Ishikawa (cell line): ENCODE results near the gene SLC39A6.

ENCODE experiments used
- CEBPB ChIP-seq: IDR thresholded peaks from 2 replicates; pipeline ENCODE4 v1.6.1; 2012
- CREB1 ChIP-seq: IDR thresholded peaks from 2 replicates; pipeline ENCODE4 v1.6.1; 2012; ENCODE audit warnings: low read depth
- EGR1 ChIP-seq: IDR thresholded peaks from 2 replicates; pipeline ENCODE4 v1.6.1; 2012
- EP300 ChIP-seq: IDR thresholded peaks from 2 replicates; pipeline ENCODE4 v1.6.1; 2012; ENCODE audit warnings: borderline replicate concordance
- FOXM1 ChIP-seq: IDR thresholded peaks from 2 replicates; pipeline ENCODE4 v1.6.1; 2012; ENCODE audit warnings: low read depth, borderline replicate concordance
- NFIC ChIP-seq: IDR thresholded peaks from 2 replicates; pipeline ENCODE4 v1.6.1; 2012
- RAD21 ChIP-seq: IDR thresholded peaks from 2 replicates; pipeline ENCODE4 v1.6.1; 2012; ENCODE audit warnings: low read depth
- TAF1 ChIP-seq: IDR thresholded peaks from 2 replicates; pipeline ENCODE4 v1.6.1; 2012; ENCODE audit warnings: low read depth, mild to moderate bottlenecking
- TCF12 ChIP-seq: IDR thresholded peaks from 2 replicates; pipeline ENCODE4 v1.6.1; 2012; ENCODE audit warnings: low read depth
- TEAD4 ChIP-seq: IDR thresholded peaks from 2 replicates; pipeline ENCODE4 v1.6.1; 2012
- YY1 ChIP-seq: IDR thresholded peaks from 2 replicates; pipeline ENCODE4 v1.6.1; 2012; ENCODE audit warnings: low read depth
- ZBTB7A ChIP-seq: IDR thresholded peaks from 2 replicates; pipeline ENCODE4 v1.6.1; 2012; ENCODE audit warnings: low read depth
- TF ChIP-seq, protein P1 (sequence below): IDR thresholded peaks from 2 replicates; pipeline ENCODE4 v1.6.1; 2012; ENCODE audit warnings: low read depth, mild to moderate bottlenecking
- TF ChIP-seq, protein P2 (sequence below): IDR thresholded peaks from 2 replicates; pipeline ENCODE4 v1.6.1; 2012
- TF ChIP-seq, protein P3 (sequence below): IDR thresholded peaks from 2 replicates; pipeline ENCODE4 v1.6.1; 2012

The SLC39A6 gene

DNA sequence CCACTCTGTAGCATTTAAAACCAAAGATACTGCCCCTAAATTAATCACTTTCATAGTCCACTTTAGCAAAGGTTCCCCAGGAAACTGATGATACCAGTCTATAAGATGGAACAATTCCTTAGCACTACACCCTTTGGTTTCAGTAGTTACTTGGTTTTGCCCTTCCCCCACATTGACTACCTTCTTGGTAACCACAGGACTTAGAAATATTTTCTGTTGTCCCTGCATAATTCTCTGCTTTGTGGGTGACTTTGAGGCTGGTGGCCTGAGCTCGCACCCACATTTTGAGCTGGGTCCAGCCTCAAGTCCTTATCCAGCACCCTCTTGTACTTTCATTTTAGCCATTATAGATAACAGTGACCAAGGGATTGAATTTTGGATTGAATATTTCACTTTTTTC lies 23.6 kb upstream of the SLC39A6 start:
- TF ChIP-seq YY1 (no peak), EGR1 (no peak), TCF12 (no peak), ZBTB7A (no peak), CREB1 (no peak), TAF1 (no peak), CEBPB (no peak), TEAD4 (no peak), RAD21 (no peak), FOXM1 (no peak), EP300 (no peak)
- TF ChIP-seq, protein P1, sequence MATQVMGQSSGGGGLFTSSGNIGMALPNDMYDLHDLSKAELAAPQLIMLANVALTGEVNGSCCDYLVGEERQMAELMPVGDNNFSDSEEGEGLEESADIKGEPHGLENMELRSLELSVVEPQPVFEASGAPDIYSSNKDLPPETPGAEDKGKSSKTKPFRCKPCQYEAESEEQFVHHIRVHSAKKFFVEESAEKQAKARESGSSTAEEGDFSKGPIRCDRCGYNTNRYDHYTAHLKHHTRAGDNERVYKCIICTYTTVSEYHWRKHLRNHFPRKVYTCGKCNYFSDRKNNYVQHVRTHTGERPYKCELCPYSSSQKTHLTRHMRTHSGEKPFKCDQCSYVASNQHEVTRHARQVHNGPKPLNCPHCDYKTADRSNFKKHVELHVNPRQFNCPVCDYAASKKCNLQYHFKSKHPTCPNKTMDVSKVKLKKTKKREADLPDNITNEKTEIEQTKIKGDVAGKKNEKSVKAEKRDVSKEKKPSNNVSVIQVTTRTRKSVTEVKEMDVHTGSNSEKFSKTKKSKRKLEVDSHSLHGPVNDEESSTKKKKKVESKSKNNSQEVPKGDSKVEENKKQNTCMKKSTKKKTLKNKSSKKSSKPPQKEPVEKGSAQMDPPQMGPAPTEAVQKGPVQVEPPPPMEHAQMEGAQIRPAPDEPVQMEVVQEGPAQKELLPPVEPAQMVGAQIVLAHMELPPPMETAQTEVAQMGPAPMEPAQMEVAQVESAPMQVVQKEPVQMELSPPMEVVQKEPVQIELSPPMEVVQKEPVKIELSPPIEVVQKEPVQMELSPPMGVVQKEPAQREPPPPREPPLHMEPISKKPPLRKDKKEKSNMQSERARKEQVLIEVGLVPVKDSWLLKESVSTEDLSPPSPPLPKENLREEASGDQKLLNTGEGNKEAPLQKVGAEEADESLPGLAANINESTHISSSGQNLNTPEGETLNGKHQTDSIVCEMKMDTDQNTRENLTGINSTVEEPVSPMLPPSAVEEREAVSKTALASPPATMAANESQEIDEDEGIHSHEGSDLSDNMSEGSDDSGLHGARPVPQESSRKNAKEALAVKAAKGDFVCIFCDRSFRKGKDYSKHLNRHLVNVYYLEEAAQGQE, result no peak
- TF ChIP-seq, protein P2, sequence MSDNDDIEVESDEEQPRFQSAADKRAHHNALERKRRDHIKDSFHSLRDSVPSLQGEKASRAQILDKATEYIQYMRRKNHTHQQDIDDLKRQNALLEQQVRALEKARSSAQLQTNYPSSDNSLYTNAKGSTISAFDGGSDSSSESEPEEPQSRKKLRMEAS, result no peak
- TF ChIP-seq, protein P3, sequence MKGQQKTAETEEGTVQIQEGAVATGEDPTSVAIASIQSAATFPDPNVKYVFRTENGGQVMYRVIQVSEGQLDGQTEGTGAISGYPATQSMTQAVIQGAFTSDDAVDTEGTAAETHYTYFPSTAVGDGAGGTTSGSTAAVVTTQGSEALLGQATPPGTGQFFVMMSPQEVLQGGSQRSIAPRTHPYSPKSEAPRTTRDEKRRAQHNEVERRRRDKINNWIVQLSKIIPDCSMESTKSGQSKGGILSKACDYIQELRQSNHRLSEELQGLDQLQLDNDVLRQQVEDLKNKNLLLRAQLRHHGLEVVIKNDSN, result no peak

DNA sequence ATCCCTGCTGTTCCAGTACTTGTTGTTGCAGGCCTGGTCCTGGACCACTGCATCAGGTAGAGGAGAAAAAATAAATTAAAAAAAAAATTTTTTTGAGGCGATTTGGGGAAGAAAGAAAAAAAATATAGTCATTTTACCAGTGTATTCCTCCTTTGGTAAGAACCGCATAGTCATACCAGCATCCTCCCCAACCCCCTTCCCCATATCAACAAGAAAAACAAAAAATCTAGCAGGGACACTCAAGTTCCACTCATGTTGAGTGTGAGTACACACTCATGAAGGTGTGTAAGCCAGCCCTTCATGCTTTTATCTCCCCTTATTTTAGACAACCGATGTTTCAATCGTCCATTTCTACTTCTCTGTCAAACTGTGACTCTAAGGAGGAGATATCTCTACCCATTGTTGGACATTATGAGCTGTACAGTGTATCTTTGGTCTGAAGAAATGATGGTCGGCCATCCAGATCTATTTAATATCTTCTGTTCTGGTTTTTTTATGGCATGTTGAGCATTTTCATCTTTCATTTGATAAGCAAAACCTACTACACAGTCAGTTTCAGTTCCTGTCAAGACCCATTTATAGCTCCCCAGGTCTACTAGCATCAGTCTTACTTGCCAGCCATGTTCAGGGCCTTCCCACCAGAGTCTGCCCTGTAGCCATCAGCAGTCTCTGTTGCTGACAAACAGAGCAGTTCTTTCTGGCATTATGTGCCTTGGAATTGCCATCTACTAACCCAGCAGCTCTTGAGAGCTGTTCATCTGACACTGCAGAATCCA lies 20.6 kb upstream of the SLC39A6 start:
- TF ChIP-seq TEAD4 (no peak), EP300 (no peak), FOXM1 (no peak), CREB1 (no peak), NFIC (no peak), RAD21 (no peak), EGR1 (no peak), TAF1 (no peak), ZBTB7A (no peak), CEBPB (no peak), TCF12 (no peak), YY1 (no peak)
- TF ChIP-seq, protein P2, result no peak
- TF ChIP-seq, protein P1, result no peak
- TF ChIP-seq, protein P3, result no peak

DNA sequence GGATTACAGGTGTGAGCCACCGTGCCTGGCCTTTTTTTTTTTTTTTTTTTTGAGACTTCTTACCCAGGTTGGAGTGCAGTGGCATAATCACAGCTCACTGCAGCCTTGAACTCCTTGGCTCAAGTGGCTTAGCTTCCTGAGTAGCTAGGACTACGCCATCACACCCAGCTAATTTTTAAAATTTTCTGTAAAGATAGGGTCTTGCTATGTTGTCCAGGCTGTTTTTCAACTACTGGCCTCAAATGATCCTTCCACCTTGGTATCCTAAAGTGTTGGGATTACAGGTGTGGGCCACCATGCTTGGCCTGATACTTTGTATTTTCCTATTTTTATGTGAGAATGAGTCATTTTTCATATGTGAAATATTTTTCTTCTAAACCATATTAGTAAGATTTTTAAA lies 14.3 kb upstream of the SLC39A6 start:
- no peak for TF ChIP-seq TEAD4
- TF ChIP-seq NFIC, result no peak
- no peak for TF ChIP-seq EGR1
- no peak for TF ChIP-seq YY1
- TF ChIP-seq EP300, result no peak
- TF ChIP-seq RAD21, result no peak
- TF ChIP-seq TAF1, result no peak
- no peak for TF ChIP-seq CREB1
- TF ChIP-seq TCF12, result no peak
- TF ChIP-seq, protein P1, result no peak
- TF ChIP-seq FOXM1, result no peak
- no peak for TF ChIP-seq CEBPB

DNA sequence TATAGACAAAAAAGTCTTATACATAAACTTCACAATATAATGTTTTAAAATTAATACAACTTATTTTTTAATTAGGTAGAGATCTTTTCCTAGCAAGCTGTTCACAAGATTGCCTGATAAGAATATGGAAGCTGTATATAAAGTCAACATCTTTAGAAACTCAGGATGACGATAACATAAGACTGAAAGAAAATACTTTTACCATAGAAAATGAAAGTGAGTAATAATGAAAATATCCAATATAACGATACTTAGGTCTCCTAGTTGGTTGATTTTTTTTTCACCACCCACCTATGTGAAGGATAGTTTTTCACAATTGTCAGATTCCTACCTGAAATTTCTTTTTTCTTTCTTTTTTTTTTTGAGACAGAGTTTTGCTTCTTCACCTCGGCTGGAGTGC lies 13.6 kb upstream of the SLC39A6 start:
- TF ChIP-seq NFIC, result no peak
- no peak for TF ChIP-seq TAF1
- no peak for TF ChIP-seq CEBPB
- no peak for TF ChIP-seq TCF12
- TF ChIP-seq, protein P3, result no peak
- TF ChIP-seq CREB1, result no peak
- no peak for TF ChIP-seq FOXM1
- TF ChIP-seq RAD21, result no peak
- TF ChIP-seq YY1, result no peak
- TF ChIP-seq EGR1, result no peak
- TF ChIP-seq ZBTB7A, result no peak
- TF ChIP-seq EP300, result no peak
- TF ChIP-seq, protein P2, result no peak
- no peak for TF ChIP-seq TEAD4
- TF ChIP-seq, protein P1, result no peak
